ENCODE measurements around the gene SMIM32.

SMIM32 gene

GRCh38 chr5:136235321-136235720 is 42.4 kb upstream of the SMIM32 start:
- TF ChIP-seq, protein P1, sequence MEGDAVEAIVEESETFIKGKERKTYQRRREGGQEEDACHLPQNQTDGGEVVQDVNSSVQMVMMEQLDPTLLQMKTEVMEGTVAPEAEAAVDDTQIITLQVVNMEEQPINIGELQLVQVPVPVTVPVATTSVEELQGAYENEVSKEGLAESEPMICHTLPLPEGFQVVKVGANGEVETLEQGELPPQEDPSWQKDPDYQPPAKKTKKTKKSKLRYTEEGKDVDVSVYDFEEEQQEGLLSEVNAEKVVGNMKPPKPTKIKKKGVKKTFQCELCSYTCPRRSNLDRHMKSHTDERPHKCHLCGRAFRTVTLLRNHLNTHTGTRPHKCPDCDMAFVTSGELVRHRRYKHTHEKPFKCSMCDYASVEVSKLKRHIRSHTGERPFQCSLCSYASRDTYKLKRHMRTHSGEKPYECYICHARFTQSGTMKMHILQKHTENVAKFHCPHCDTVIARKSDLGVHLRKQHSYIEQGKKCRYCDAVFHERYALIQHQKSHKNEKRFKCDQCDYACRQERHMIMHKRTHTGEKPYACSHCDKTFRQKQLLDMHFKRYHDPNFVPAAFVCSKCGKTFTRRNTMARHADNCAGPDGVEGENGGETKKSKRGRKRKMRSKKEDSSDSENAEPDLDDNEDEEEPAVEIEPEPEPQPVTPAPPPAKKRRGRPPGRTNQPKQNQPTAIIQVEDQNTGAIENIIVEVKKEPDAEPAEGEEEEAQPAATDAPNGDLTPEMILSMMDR (IDR thresholded peaks at IDR 0.05; ENCODE audit: low read depth, low read length) = no peak
- DNase-seq = no peak
- no peaks in the 10 kb centered on the region for H3K9me3 ChIP-seq (ENCODE audit: severe bottlenecking)
- no peaks in the 10 kb centered on the region for H3K36me3 ChIP-seq
- no peak overlapping the region for H3K27ac ChIP-seq
- H3K27me3 ChIP-seq (ENCODE audit: insufficient read depth, low read depth, severe bottlenecking) = no peaks in the 10 kb centered on the region
- H3K4me3 ChIP-seq (ENCODE audit: low read depth, low read length) = no peak overlapping the region

DNA sequence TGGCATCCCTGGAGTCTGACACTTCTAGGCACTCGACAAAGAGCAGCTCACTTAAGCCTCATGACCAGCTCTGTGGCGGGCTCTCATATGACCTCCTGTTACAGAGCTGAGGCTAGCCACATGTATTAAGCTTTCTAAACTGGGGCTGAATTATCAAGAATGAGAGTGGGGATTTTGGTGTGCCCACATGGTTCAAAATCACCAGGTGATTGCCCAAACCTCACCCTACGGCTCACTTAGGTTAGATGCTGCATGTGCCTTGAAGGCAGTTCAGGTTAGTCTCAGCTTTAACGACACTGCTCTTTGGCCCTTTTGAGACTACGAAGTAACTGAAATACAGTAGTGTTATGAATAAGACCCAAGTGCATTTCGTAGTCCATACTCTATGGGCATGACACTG is 39.4 kb upstream of the SMIM32 start:
- Histone ChIP-seq H3K27ac (no peak overlapping the region), H3K36me3 (no peaks in the 10 kb centered on the region), H3K4me3 (ENCODE audit: low read depth, low read length) (no peak overlapping the region), H3K9me3 (ENCODE audit: severe bottlenecking) (no peaks in the 10 kb centered on the region), H3K27me3 (ENCODE audit: insufficient read depth, low read depth, severe bottlenecking) (no peaks in the 10 kb centered on the region)
- TF ChIP-seq, protein P1 (IDR thresholded peaks at IDR 0.05; ENCODE audit: low read depth, low read length) = no peak
- DNase-seq = no peak

DNA sequence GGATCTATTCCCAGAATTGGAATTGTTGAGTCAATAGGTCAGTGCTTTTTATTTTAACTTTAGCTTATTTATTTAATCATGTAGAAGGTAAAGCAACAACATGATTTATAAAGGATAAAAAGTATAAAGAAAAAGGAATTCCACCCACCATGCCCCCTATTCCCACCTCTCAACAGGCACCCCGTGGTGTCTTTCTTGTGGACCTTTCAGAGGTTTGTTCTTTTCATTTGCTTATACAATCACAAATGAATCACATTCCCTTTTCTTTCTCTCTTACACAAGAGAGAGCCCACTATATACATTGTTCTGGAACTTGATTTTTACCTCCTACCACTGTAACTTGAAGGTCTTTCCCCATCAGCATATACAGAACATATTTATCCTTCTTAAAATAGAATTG is 37.2 kb upstream of the SMIM32 start:
- no peak for DNase-seq
- Histone ChIP-seq H3K4me3 (ENCODE audit: low read depth, low read length) (no peak overlapping the region), H3K27ac (no peak overlapping the region), H3K27me3 (ENCODE audit: insufficient read depth, low read depth, severe bottlenecking) (no peaks in the 10 kb centered on the region), H3K36me3 (no peaks in the 10 kb centered on the region), H3K9me3 (ENCODE audit: severe bottlenecking) (no peaks in the 10 kb centered on the region)
- TF ChIP-seq, protein P1 (IDR thresholded peaks at IDR 0.05; ENCODE audit: low read depth, low read length) = no peak

- H3K4me3 ChIP-seq (ENCODE audit: low read depth, low read length) = no peak overlapping the region
- DNase-seq = no peak
- H3K27ac ChIP-seq = no peak overlapping the region
- TF ChIP-seq, protein P1 (IDR thresholded peaks at IDR 0.05; ENCODE audit: low read depth, low read length) = no peak
- H3K36me3 ChIP-seq = no peaks in the 10 kb centered on the region
- H3K27me3 ChIP-seq (ENCODE audit: insufficient read depth, low read depth, severe bottlenecking) = no peaks in the 10 kb centered on the region
- no peaks in the 10 kb centered on the region for H3K9me3 ChIP-seq (ENCODE audit: severe bottlenecking)
Observed at GRCh38 chr5:136228136-136228757, 35.3 kb upstream of the SMIM32 start.

DNA sequence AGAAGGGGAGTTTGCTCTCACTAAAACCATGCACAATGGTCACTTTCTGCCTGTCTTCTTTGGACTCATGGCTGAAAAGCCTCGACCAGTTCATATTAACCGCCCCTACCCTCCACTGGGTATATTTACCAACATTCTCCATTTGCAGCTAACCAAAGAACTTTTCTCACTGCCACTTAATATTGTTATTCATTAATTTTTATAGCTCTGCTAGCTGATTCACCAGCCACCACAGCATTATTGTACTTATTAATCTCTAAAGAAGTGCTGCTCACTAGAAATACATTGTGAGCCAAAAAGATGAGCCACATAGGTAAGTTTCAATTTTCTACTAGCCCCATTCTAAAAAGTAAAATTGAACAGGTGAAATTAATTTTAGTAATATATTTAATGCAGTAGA is 33.4 kb upstream of the SMIM32 start:
- TF ChIP-seq, protein P1 (IDR thresholded peaks at IDR 0.05; ENCODE audit: low read depth, low read length) = no peak
- no peak overlapping the region for H3K4me3 ChIP-seq (ENCODE audit: low read depth, low read length)
- DNase-seq = no peak
- H3K36me3 ChIP-seq = no peaks in the 10 kb centered on the region
- no peaks in the 10 kb centered on the region for H3K27me3 ChIP-seq (ENCODE audit: insufficient read depth, low read depth, severe bottlenecking)
- peaks cover 5% of the 10 kb centered on the region for H3K9me3 ChIP-seq (ENCODE audit: severe bottlenecking)
- no peak overlapping the region for H3K27ac ChIP-seq

GRCh38 chr5:136225796-136226195 is 32.8 kb upstream of the SMIM32 start:
- DNase-seq = no peak
- TF ChIP-seq, protein P1 (IDR thresholded peaks at IDR 0.05; ENCODE audit: low read depth, low read length) = no peak
- Histone ChIP-seq H3K27me3 (ENCODE audit: insufficient read depth, low read depth, severe bottlenecking) (no peaks in the 10 kb centered on the region), H3K36me3 (no peaks in the 10 kb centered on the region), H3K9me3 (ENCODE audit: severe bottlenecking) (peaks cover 9% of the 10 kb centered on the region), H3K27ac (no peak overlapping the region), H3K4me3 (ENCODE audit: low read depth, low read length) (no peak overlapping the region)

Measured in WERI-Rb-1 (cell line).